Heart left ventricle (tissue), 16 donors: ENCODE data around the gene DKKL1. TPM values are rescaled to one million over a fixed set of nuclear protein-coding genes. Genes with fewer than 3 reads are reported as not detected.

Source experiments
- ATAC-seq, 4 donors: fragments of 200-7000 bp; cut with Tn5 transposase; one replicate each; pipeline ENCODE4 v1.9.1; 2020 to 2022; ENCODE audit warnings: moderate library complexity in 4 of 4, mild to moderate bottlenecking in 3 of 4, moderate number of reproducible peaks in 1 of 4
- DNase-seq, 5 donors: peaks; one replicate each; pipeline ENCODE4 v3.0.0-alpha.2; 2020
- H3K27ac ChIP-seq, 12 donors: fragments of 200-600 bp; sonication (generic) in 4 of 12; one replicate each; pipeline versions ENCODE4 v1.5.0 to v1.8.0; 2016 to 2022; ENCODE audit warnings: mild to moderate bottlenecking in 2 of 12
- H3K27me3 ChIP-seq, 9 donors: fragments of 200-600 bp; sonication (generic) in 2 of 9; one replicate each; pipeline versions ENCODE4 v1.5.1 to v1.8.0; 2016 to 2022; ENCODE audit warnings: mild to moderate bottlenecking in 3 of 9
- H3K36me3 ChIP-seq, 9 donors: fragments of 200-600 bp; sonication (generic) in 2 of 9; one replicate each; pipeline versions ENCODE4 v1.5.0 to v1.8.0; 2018 to 2022; ENCODE audit warnings: mild to moderate bottlenecking in 2 of 9
- H3K4me1 ChIP-seq, 12 donors: fragments of 200-600 bp; sonication (generic) in 4 of 12; one replicate each; pipeline versions ENCODE4 v1.5.0 to v1.8.0; 2016 to 2022; ENCODE audit warnings: mild to moderate bottlenecking in 3 of 12
- H3K4me3 ChIP-seq, 12 donors: fragments of 200-600 bp; sonication (generic) in 4 of 12; one replicate each; pipeline versions ENCODE4 v1.5.0 to v1.8.0; 2017 to 2022; ENCODE audit warnings: mild to moderate bottlenecking in 9 of 12, moderate library complexity in 4 of 12
- H3K9me3 ChIP-seq, 12 donors: fragments of 200-600 bp; sonication (generic) in 4 of 12; one replicate each; pipeline versions ENCODE4 v1.5.0 to v1.8.0; 2016 to 2022; ENCODE audit warnings: mild to moderate bottlenecking in 1 of 12
- CTCF ChIP-seq, 12 donors: fragments of 200-600 bp; sonication (generic) in 4 of 12; IDR thresholded peaks; one replicate each; pipeline versions ENCODE4 v1.5.0 to v1.8.0; 2018 to 2022; ENCODE audit warnings: antibody characterized with exemption in 12 of 12, mild to moderate bottlenecking in 5 of 12
- POLR2A ChIP-seq, 2 donors: fragments of 450-650 bp; IDR thresholded peaks; one replicate each; pipeline ENCODE4 v1.6.1; 2017; ENCODE audit warnings: antibody characterized with exemption in 2 of 2, mild to moderate bottlenecking in 2 of 2, moderate library complexity in 2 of 2
- WGBS, 4 donors: extraction: QIAGEN DNeasy Blood & Tissue Kit in 2 of 4; methylation state at CpG; one replicate each; pipeline versions ENCODE4 v1.1.5 to v1.1.7; 2013 to 2018; 5-methylcytosine and 5-hydroxymethylcytosine counted together
- intact Hi-C, 10 donors: fragments of 100-400 bp; cut with DNase I; formaldehyde crosslinking; loops; one replicate each; pipeline versions ENCODE4 v1.11.1 to v1.14.2; 2022
- polyA plus RNA-seq, 2 donors: library from polyadenylated mRNA; stranded (reverse); fragments of 200-250 nt; gene quantifications; one replicate each; pipeline ENCODE4 v1.2.3, GENCODE V29; 2013
- total RNA-seq, 9 donors: library from RNA; depleted of rRNA in 2 of 9; stranded (reverse); fragments of >200 nt in 2 of 9; fragmentation: NEBNext Ultra II Directional in 3 of 9; extraction: Animal tissue kit (Norgen Biotek cat#: 25700) in 3 of 9; gene quantifications; one replicate each; pipeline versions ENCODE4 v1.1.0 to v1.2.4, GENCODE V29; 2016 to 2023
- donor health status: ischemic (EF 13 %, LVEDD 7.1; RV severe dilation, severe dysfunction).
- donor health status: healthy with polysubstance abuse.
- donor health status: DM: no; HTN: yes; CAD: no.
- donor health status: DM: no; HTN: no; CAD: no.
- donor health status: ischemic (EF 25% LVEDD 6.9; RV normal size, moderate dysfunction).
- donor health status: ischemic (EF 25% LVEDD 5.7; RV mildly dilated, moderate dysfunction).
- donor health status: healthy.
- donor health status: DM: yes; HTN: yes; CAD: no.
- donor health status: ischemic (EF 35%, LVEDD 5.7; RV mildly dilated, moderate dysfunction).
- donor health status: nonischemic (EF 11% LVEDD 7.7; RV severe dilation, severe dysfunction).
- donor health status: DM: yes; HTN: yes; CAD: no.
- donor health status: PGD.
- donor health status: ischemic (EF 29% LVEDD 5.4; RV normal size, mild dysfunction).
- donor health status: nonischemic (EF 23%, LVEDD 6.1; RV moderate dilation, normal function).

DKKL1 gene
- total and polyA plus RNA-seq, 11 donors = 0.24 to 0.51 TPM; not detected in 9

- H3K4me1 ChIP-seq = peaks cover 0 to 3% (median under 1%) of the 10 kb centered on the region in 12 donors
- ATAC-seq (no peak), DNase-seq (no peak)
- TF ChIP-seq POLR2A (IDR thresholded peaks at IDR 0.05) (no peak), CTCF (IDR thresholded peaks at IDR 0.05) (no peak)
- 83 to 90% (median 84%) methylated on average over 2 of the region's 2 CpGs for WGBS, 4 donors
- H3K9me3 ChIP-seq = no peaks in the 10 kb centered on the region
- H3K36me3 ChIP-seq = no peaks in the 10 kb centered on the region
- H3K4me3 ChIP-seq = no peak overlapping the region
- H3K27ac ChIP-seq = no peak overlapping the region
- intact Hi-C loops = no loop called here
- peaks cover 10 to 61% (median 23%) of the 10 kb centered on the region in 9 donors for H3K27me3 ChIP-seq
Observed at GRCh38 chr19:49415810-49416200, 52.1 kb downstream of the DKKL1 start.

DNA sequence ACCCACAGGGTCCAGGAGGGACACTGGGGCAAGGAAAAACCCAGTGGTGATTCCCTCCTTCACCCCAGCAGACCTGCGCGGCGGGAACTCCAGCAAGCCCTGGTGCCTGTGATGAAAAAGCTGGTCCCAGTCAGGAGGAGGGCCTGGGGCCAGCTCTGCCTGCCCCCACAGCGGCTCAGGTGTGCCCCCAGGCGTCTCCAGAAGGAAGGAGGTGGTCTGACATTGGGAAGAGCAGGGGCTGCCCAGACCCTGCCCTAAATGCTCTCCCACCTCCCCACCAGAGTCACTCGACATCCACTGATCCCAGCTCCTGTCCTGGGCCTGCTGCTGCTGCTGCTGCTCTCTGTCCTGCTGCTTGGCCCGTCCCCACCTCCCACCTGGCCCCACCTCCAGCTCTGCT lies 53.4 kb downstream of the DKKL1 start:
- WGBS, 4 donors = 40 to 80% (median 56%) methylated on average over 2 to 7 of the region's 7 CpGs
- Histone ChIP-seq H3K4me1 (peaks cover 0 to 16% (median 9%) of the 10 kb centered on the region in 12 donors), H3K4me3 (no peak overlapping the region), H3K36me3 (no peaks in the 10 kb centered on the region), H3K27ac (no peak overlapping the region), H3K9me3 (no peaks in the 10 kb centered on the region), H3K27me3 (peaks cover 19 to 72% (median 36%) of the 10 kb centered on the region in 9 donors)
- ATAC-seq (no peak), DNase-seq (no peak)
- no peak for TF ChIP-seq CTCF (IDR thresholded peaks at IDR 0.05)
- no peak for TF ChIP-seq POLR2A (IDR thresholded peaks at IDR 0.05)
- intact Hi-C loops = no loop called here

GRCh38 chr19:49418511-49418910 lies 54.8 kb downstream of the DKKL1 start:
- 84 to 92% (median 88%) methylated on average over 5 of the region's 5 CpGs for WGBS, 4 donors
- H3K4me1 ChIP-seq = peaks cover 0 to 30% (median 23%) of the 10 kb centered on the region in 12 donors
- no peak overlapping the region for H3K27ac ChIP-seq
- TF ChIP-seq CTCF (IDR thresholded peaks at IDR 0.05) (no peak), POLR2A (IDR thresholded peaks at IDR 0.05) (no peak)
- DNase-seq (no peak), ATAC-seq (no peak)
- no peaks in the 10 kb centered on the region for H3K9me3 ChIP-seq
- no peak overlapping the region for H3K4me3 ChIP-seq
- intact Hi-C loops = no loop called here
- H3K36me3 ChIP-seq = no peaks in the 10 kb centered on the region
- peaks cover 29 to 86% (median 50%) of the 10 kb centered on the region in 9 donors for H3K27me3 ChIP-seq

DNA sequence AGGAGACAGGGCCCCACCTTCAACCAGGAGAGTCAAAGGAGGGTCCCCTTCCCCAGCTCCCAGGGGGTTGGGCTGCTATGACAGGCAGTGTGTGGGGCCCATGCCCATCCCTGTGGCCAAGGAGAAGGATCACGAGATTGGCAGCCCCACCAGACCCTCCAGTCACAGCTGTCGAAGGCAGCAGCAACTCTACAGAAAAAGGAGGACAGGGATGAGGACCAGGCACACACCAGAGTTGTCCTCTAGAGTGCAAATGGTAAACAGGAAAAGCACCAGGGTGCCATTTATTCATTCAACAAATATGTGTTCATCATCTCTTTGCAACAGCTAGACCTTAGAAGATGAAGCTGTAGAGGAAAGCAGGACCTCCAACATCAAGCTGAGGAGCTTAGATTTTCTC lies 55.5 kb downstream of the DKKL1 start:
- Histone ChIP-seq H3K9me3 (no peaks in the 10 kb centered on the region), H3K27me3 (peaks cover 29 to 93% (median 57%) of the 10 kb centered on the region in 9 donors), H3K4me3 (no peak overlapping the region), H3K27ac (no peak overlapping the region), H3K4me1 (peaks cover 0 to 35% (median 27%) of the 10 kb centered on the region in 12 donors), H3K36me3 (no peaks in the 10 kb centered on the region)
- ATAC-seq = no peak
- TF ChIP-seq CTCF (IDR thresholded peaks at IDR 0.05) (no peak), POLR2A (IDR thresholded peaks at IDR 0.05) (no peak)
- no peak for DNase-seq
- intact Hi-C loops = no loop called here
- 80 to 88% (median 81%) methylated on average over 2 of the region's 2 CpGs for WGBS, 4 donors
